Heart left ventricle (tissue), 16 donors: ENCODE measurements around the gene LANCL1. TPM values are rescaled to one million over a fixed set of nuclear protein-coding genes. Genes with fewer than 3 reads are reported as not detected.

ENCODE experiments used
- ATAC-seq, 4 donors: fragments of 200-7000 bp; cut with Tn5 transposase; one replicate each; pipeline ENCODE4 v1.9.1; 2020 to 2022; ENCODE audit warnings: moderate library complexity in 4 of 4, mild to moderate bottlenecking in 3 of 4, moderate number of reproducible peaks in 1 of 4
- DNase-seq, 5 donors: peaks; one replicate each; pipeline ENCODE4 v3.0.0-alpha.2; 2020
- H3K27ac ChIP-seq, 12 donors: fragments of 200-600 bp; sonication (generic) in 4 of 12; one replicate each; pipeline versions ENCODE4 v1.5.0 to v1.8.0; 2016 to 2022; ENCODE audit warnings: mild to moderate bottlenecking in 2 of 12
- H3K27me3 ChIP-seq, 9 donors: fragments of 200-600 bp; sonication (generic) in 2 of 9; one replicate each; pipeline versions ENCODE4 v1.5.1 to v1.8.0; 2016 to 2022; ENCODE audit warnings: mild to moderate bottlenecking in 3 of 9
- H3K36me3 ChIP-seq, 9 donors: fragments of 200-600 bp; sonication (generic) in 2 of 9; one replicate each; pipeline versions ENCODE4 v1.5.0 to v1.8.0; 2018 to 2022; ENCODE audit warnings: mild to moderate bottlenecking in 2 of 9
- H3K4me1 ChIP-seq, 12 donors: fragments of 200-600 bp; sonication (generic) in 4 of 12; one replicate each; pipeline versions ENCODE4 v1.5.0 to v1.8.0; 2016 to 2022; ENCODE audit warnings: mild to moderate bottlenecking in 3 of 12
- H3K4me3 ChIP-seq, 12 donors: fragments of 200-600 bp; sonication (generic) in 4 of 12; one replicate each; pipeline versions ENCODE4 v1.5.0 to v1.8.0; 2017 to 2022; ENCODE audit warnings: mild to moderate bottlenecking in 9 of 12, moderate library complexity in 4 of 12
- H3K9me3 ChIP-seq, 12 donors: fragments of 200-600 bp; sonication (generic) in 4 of 12; one replicate each; pipeline versions ENCODE4 v1.5.0 to v1.8.0; 2016 to 2022; ENCODE audit warnings: mild to moderate bottlenecking in 1 of 12
- POLR2A ChIP-seq, 2 donors: fragments of 450-650 bp; IDR thresholded peaks; one replicate each; pipeline ENCODE4 v1.6.1; 2017; ENCODE audit warnings: antibody characterized with exemption in 2 of 2, mild to moderate bottlenecking in 2 of 2, moderate library complexity in 2 of 2
- WGBS, 4 donors: extraction: QIAGEN DNeasy Blood & Tissue Kit in 2 of 4; methylation state at CpG; one replicate each; pipeline versions ENCODE4 v1.1.5 to v1.1.7; 2013 to 2018; 5-methylcytosine and 5-hydroxymethylcytosine counted together
- intact Hi-C, 10 donors: fragments of 100-400 bp; cut with DNase I; formaldehyde crosslinking; loops; one replicate each; pipeline versions ENCODE4 v1.11.1 to v1.14.2; 2022
- polyA plus RNA-seq, 2 donors: library from polyadenylated mRNA; stranded (reverse); fragments of 200-250 nt; gene quantifications; one replicate each; pipeline ENCODE4 v1.2.3, GENCODE V29; 2013
- total RNA-seq, 9 donors: library from RNA; depleted of rRNA in 2 of 9; stranded (reverse); fragments of >200 nt in 2 of 9; fragmentation: NEBNext Ultra II Directional in 3 of 9; extraction: Animal tissue kit (Norgen Biotek cat#: 25700) in 3 of 9; gene quantifications; one replicate each; pipeline versions ENCODE4 v1.1.0 to v1.2.4, GENCODE V29; 2016 to 2023
- TF ChIP-seq, protein P1 (sequence below), 12 donors: fragments of 200-600 bp; sonication (generic) in 4 of 12; IDR thresholded peaks; one replicate each; pipeline versions ENCODE4 v1.5.0 to v1.8.0; 2018 to 2022; ENCODE audit warnings: antibody characterized with exemption in 12 of 12, mild to moderate bottlenecking in 5 of 12
- donor health status: ischemic (EF 13 %, LVEDD 7.1; RV severe dilation, severe dysfunction).
- donor health status: healthy with polysubstance abuse.
- donor health status: DM: no; HTN: yes; CAD: no.
- donor health status: DM: no; HTN: no; CAD: no.
- donor health status: ischemic (EF 25% LVEDD 6.9; RV normal size, moderate dysfunction).
- donor health status: ischemic (EF 25% LVEDD 5.7; RV mildly dilated, moderate dysfunction).
- donor health status: healthy.
- donor health status: DM: yes; HTN: yes; CAD: no.
- donor health status: ischemic (EF 35%, LVEDD 5.7; RV mildly dilated, moderate dysfunction).
- donor health status: nonischemic (EF 11% LVEDD 7.7; RV severe dilation, severe dysfunction).
- donor health status: DM: yes; HTN: yes; CAD: no.
- donor health status: PGD.
- donor health status: ischemic (EF 29% LVEDD 5.4; RV normal size, mild dysfunction).
- donor health status: nonischemic (EF 23%, LVEDD 6.1; RV moderate dilation, normal function).

Gene LANCL1
- total and polyA plus RNA-seq, 11 donors = 7.7 to 76.1 (median 44.9) TPM

- peak overlapping the region in 7 of 12 donors; percentile 66 to 89 (median 82) for H3K27ac ChIP-seq
Observed at GRCh38 chr2:210475706-210476105, 853 bp downstream of the LANCL1 start.

GRCh38 chr2:210474776-210475175 is 1.8 kb downstream of the LANCL1 start:
- H3K27ac ChIP-seq = no peak overlapping the region
- TF ChIP-seq POLR2A (IDR thresholded peaks at IDR 0.05) = no peak
- TF ChIP-seq, protein P1, sequence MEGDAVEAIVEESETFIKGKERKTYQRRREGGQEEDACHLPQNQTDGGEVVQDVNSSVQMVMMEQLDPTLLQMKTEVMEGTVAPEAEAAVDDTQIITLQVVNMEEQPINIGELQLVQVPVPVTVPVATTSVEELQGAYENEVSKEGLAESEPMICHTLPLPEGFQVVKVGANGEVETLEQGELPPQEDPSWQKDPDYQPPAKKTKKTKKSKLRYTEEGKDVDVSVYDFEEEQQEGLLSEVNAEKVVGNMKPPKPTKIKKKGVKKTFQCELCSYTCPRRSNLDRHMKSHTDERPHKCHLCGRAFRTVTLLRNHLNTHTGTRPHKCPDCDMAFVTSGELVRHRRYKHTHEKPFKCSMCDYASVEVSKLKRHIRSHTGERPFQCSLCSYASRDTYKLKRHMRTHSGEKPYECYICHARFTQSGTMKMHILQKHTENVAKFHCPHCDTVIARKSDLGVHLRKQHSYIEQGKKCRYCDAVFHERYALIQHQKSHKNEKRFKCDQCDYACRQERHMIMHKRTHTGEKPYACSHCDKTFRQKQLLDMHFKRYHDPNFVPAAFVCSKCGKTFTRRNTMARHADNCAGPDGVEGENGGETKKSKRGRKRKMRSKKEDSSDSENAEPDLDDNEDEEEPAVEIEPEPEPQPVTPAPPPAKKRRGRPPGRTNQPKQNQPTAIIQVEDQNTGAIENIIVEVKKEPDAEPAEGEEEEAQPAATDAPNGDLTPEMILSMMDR (IDR thresholded peaks at IDR 0.05) = no peak
- no peak overlapping the region for H3K4me3 ChIP-seq
- ATAC-seq = no peak
- intact Hi-C loops = no loop called here
- DNase-seq = no peak
- no peaks in the 10 kb centered on the region for H3K27me3 ChIP-seq
- H3K9me3 ChIP-seq = no peaks in the 10 kb centered on the region
- 88 to 97% (median 92%) methylated on average over 1 of the region's 1 CpG for WGBS, 4 donors
- peaks cover 0 to 27% (median 10%) of the 10 kb centered on the region in 12 donors for H3K4me1 ChIP-seq
- peaks cover 0 to 44% (median 28%) of the 10 kb centered on the region in 9 donors for H3K36me3 ChIP-seq

More at GRCh38 chr2:210475706-210476105, 853 bp downstream of the LANCL1 start:
- Histone ChIP-seq H3K4me1 (peaks cover 0 to 27% (median 10%) of the 10 kb centered on the region in 12 donors), H3K36me3 (peaks cover 0 to 35% (median 19%) of the 10 kb centered on the region in 9 donors), H3K9me3 (no peaks in the 10 kb centered on the region), H3K4me3 (peak overlapping the region; percentile 53 to 95 (median 81)), H3K27me3 (no peaks in the 10 kb centered on the region)
- no peak for ATAC-seq
- no peak for DNase-seq
- no peak for TF ChIP-seq POLR2A (IDR thresholded peaks at IDR 0.05)
- TF ChIP-seq, protein P1 (IDR thresholded peaks at IDR 0.05) = no peak
- 21 to 32% (median 27%) methylated on average over 6 of the region's 6 CpGs for WGBS, 4 donors
- intact Hi-C loops = no loop called here

GRCh38 chr2:210461401-210461800 is 15.2 kb downstream of the LANCL1 start:
- ATAC-seq = no peak
- TF ChIP-seq POLR2A (IDR thresholded peaks at IDR 0.05) = no peak
- TF ChIP-seq, protein P1 (IDR thresholded peaks at IDR 0.05) = no peak
- H3K27ac ChIP-seq = no peak overlapping the region
- no peaks in the 10 kb centered on the region for H3K27me3 ChIP-seq
- peaks cover 0 to 92% (median 31%) of the 10 kb centered on the region in 9 donors for H3K36me3 ChIP-seq
- intact Hi-C loops = no loop called here
- no peak overlapping the region for H3K4me3 ChIP-seq
- WGBS, 4 donors = 40 to 57% (median 42%) methylated on average over 2 of the region's 2 CpGs
- DNase-seq = no peak
- peaks cover 0 to 3% (median 0%) of the 10 kb centered on the region in 12 donors for H3K4me1 ChIP-seq
- H3K9me3 ChIP-seq = no peaks in the 10 kb centered on the region

- no peak overlapping the region for H3K27ac ChIP-seq
- no peak overlapping the region for H3K4me3 ChIP-seq
- ATAC-seq = no peak
- TF ChIP-seq POLR2A (IDR thresholded peaks at IDR 0.05) = no peak
- TF ChIP-seq, protein P1 (IDR thresholded peaks at IDR 0.05) = no peak
- H3K4me1 ChIP-seq = peaks cover 0 to 3% (median 0%) of the 10 kb centered on the region in 12 donors
- intact Hi-C loops = no loop called here
- H3K9me3 ChIP-seq = no peaks in the 10 kb centered on the region
- DNase-seq = no peak
- no peaks in the 10 kb centered on the region for H3K27me3 ChIP-seq
- H3K36me3 ChIP-seq = peaks cover 0 to 92% (median 27%) of the 10 kb centered on the region in 9 donors
- 80 to 92% (median 90%) methylated on average over 3 of the region's 3 CpGs for WGBS, 4 donors
Observed at GRCh38 chr2:210460322-210461227, 16.0 kb downstream of the LANCL1 start.
